ENCODE results near the gene USP35. TPM values are rescaled to one million over a fixed set of nuclear protein-coding genes. Genes with fewer than 3 reads are reported as not detected.
"Not testable (repeated sequence)": the region's sequence is repeated elsewhere in the genome, so short reads cannot be mapped to it uniquely, and the experiment has no call there.

Gene USP35
- total and polyA plus RNA-seq, 4 donors, result 4.9 to 9.6 (median 5.6) TPM

DNA sequence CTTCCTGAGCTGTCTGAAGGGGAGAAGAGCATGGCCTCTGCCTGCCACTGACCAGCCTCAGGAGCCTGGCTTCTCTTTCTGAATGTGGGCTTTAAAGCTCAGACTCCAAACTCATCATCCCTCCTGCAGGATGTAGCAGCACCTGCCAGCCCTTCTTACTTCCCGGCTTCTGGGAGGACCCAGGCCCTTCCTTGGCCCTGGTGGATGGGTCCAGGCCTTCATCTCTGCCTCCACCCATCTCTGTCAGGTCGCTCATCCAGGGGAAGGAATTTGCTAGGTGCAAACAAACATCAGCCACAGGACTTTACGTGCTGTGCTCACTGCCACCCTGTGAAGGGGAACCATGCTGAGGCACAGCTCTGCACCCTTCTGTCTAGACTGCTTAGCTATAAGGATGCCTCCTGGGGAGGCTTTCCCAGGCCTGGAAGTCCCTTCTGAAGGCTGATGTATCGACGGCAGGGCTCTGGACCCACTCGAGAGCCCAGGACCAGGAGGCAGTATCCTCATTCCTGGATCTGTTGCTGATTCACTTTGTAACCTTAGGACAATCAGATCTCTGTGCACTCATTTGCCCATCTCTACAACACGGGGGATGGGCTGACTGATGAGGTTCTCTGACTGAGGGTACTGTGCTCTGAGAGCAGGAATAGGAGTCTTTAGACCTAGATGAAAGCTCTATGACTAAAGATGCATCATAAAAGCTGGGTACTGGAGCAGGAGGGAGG is 30.9 kb downstream of the USP35 start:
- H3K27me3 ChIP-seq (ENCODE audit: control insufficient read depth in 3 of 3, insufficient read depth in 3 of 3, low read length in 2 of 3), result no peaks in the 10 kb centered on the region
- peak in 1 of 3 donors; percentile 5 for DNase-seq
- 95% methylated on average over 7 of the region's 7 CpGs for WGBS, 2 donors
- TF ChIP-seq, protein P1, sequence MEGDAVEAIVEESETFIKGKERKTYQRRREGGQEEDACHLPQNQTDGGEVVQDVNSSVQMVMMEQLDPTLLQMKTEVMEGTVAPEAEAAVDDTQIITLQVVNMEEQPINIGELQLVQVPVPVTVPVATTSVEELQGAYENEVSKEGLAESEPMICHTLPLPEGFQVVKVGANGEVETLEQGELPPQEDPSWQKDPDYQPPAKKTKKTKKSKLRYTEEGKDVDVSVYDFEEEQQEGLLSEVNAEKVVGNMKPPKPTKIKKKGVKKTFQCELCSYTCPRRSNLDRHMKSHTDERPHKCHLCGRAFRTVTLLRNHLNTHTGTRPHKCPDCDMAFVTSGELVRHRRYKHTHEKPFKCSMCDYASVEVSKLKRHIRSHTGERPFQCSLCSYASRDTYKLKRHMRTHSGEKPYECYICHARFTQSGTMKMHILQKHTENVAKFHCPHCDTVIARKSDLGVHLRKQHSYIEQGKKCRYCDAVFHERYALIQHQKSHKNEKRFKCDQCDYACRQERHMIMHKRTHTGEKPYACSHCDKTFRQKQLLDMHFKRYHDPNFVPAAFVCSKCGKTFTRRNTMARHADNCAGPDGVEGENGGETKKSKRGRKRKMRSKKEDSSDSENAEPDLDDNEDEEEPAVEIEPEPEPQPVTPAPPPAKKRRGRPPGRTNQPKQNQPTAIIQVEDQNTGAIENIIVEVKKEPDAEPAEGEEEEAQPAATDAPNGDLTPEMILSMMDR (IDR thresholded peaks at IDR 0.05; ENCODE audit: control extremely low read depth, extremely low read depth), result no peak
- no peaks in the 10 kb centered on the region for H3K9me3 ChIP-seq (ENCODE audit: control insufficient read depth in 4 of 4, insufficient read depth in 3 of 4, low read length in 3 of 4)
- ATAC-seq (ENCODE audit: insufficient read depth, low FRiP score), result no peak
- H3K36me3 ChIP-seq (ENCODE audit: control insufficient read depth in 4 of 4, insufficient read depth in 4 of 4, low read length in 4 of 4), result peaks cover 15 to 75% (median 27%) of the 10 kb centered on the region in 4 donors
- no peaks in the 10 kb centered on the region for H3K4me1 ChIP-seq (ENCODE audit: control insufficient read depth in 5 of 5, insufficient read depth in 5 of 5, low read length in 5 of 5)
- H3K4me3 ChIP-seq, result no peak overlapping the region
- H3K9ac ChIP-seq (ENCODE audit: insufficient read depth in 1 of 2, low read length in 2 of 2), result no peak overlapping the region
- no peak overlapping the region for H3K27ac ChIP-seq (ENCODE audit: low read depth in 1 of 2, low read length in 1 of 2)

DNA sequence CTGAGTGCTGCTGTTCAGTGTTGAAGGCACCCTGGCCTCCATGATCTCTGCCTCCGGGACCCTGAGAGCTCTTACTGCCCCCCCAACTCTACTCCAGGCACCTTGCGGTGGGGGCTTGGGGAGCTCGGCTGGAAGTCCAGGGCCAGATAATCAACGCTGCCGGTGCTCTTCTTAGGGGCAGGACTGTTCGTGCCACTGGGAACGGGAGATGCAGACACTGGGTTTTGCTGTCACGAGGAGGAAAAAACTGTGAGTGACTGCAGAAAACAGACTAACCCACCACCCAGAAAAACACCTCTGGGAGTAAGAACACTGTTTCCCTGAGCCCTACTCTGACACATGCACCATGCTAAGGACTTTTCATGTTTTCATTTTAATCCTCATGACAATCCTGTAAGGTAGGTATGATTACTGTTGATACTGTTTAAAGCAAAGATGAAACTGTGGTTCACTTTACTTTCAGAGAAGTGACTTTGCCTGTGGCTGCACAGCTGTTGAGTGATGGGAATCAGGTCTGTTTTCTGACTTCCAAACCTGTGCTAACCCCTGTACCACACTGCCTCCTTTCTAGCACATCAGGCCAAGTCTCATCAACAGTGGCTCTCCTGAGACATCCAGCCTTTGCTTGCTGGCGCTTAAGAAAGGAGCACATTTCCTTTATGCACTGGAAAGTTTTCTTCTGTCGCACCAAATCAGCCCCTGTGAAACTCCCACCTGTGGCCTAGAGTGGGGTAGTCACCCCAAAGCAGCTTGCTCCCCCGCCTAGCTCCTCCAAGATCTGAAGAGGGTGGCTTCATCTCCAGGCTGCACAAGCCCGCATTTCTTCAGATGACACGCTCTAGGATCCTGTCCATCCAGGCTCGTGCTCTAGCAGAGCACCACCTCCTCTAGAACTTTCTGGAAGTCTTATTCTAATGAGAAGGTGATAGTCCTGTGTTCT is 31.8 kb downstream of the USP35 start:
- no peak overlapping the region for H3K27ac ChIP-seq (ENCODE audit: low read depth in 1 of 2, low read length in 1 of 2)
- no peak overlapping the region for H3K4me3 ChIP-seq
- H3K9ac ChIP-seq (ENCODE audit: insufficient read depth in 1 of 2, low read length in 2 of 2), result no peak overlapping the region
- no peaks in the 10 kb centered on the region for H3K4me1 ChIP-seq (ENCODE audit: control insufficient read depth in 5 of 5, insufficient read depth in 5 of 5, low read length in 5 of 5)
- ATAC-seq (ENCODE audit: insufficient read depth, low FRiP score), result no peak
- H3K27me3 ChIP-seq (ENCODE audit: control insufficient read depth in 3 of 3, insufficient read depth in 3 of 3, low read length in 2 of 3), result no peaks in the 10 kb centered on the region
- 95 to 96% methylated on average over 14 of the region's 14 CpGs for WGBS, 2 donors
- no peaks in the 10 kb centered on the region for H3K9me3 ChIP-seq (ENCODE audit: control insufficient read depth in 4 of 4, insufficient read depth in 3 of 4, low read length in 3 of 4)
- TF ChIP-seq, protein P1 (IDR thresholded peaks at IDR 0.05; ENCODE audit: control extremely low read depth, extremely low read depth), result no peak
- H3K36me3 ChIP-seq (ENCODE audit: control insufficient read depth in 4 of 4, insufficient read depth in 4 of 4, low read length in 4 of 4), result peaks cover 15 to 73% (median 32%) of the 10 kb centered on the region in 4 donors
- peak in 1 of 3 donors; percentile 7 for DNase-seq

DNA sequence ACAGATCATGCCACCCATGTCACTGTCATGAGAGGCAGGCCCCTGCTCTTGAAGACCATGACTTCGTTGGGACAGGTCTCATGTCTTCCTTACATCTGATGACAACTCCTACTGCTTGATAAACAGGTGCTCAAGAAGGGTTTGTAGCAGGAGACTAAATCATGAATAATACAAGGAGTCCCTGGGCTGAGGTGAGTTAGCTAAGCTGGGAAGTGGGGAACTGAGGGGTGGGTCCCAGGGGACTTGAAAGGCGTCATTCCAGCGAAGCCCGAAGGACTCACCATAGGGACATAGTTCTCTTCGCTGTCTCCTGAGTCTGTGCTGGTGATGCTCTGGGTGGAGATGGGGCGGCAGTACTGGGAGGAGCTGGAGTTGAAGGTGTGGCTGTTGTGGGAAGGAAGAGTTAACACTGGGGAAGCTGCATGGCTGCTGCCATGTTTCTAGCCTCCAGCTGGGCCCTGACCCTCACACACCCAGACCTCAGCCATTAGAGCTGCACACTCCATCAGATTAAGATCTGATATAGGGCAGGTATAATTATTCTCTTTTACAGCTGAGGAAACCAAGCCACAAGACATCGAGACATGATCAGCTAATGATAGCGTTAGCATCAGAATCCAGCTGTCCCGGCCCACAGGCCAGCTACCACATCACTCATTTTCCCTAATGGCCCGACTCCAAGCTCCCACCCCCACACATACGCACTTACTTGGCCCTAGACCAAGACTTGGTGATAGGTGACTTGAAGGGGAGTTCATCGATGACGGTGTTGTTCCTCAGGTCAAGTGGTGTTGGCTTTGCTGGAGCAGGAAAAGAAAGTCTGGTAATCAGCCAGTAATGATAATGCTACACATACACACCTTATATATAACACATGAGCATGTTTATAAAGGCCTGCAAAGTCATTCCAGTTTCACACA is 32.9 kb downstream of the USP35 start:
- Histone ChIP-seq H3K9me3 (ENCODE audit: control insufficient read depth in 4 of 4, insufficient read depth in 3 of 4, low read length in 3 of 4) (no peaks in the 10 kb centered on the region), H3K27me3 (ENCODE audit: control insufficient read depth in 3 of 3, insufficient read depth in 3 of 3, low read length in 2 of 3) (no peaks in the 10 kb centered on the region), H3K4me3 (no peak overlapping the region), H3K27ac (ENCODE audit: low read depth in 1 of 2, low read length in 1 of 2) (no peak overlapping the region), H3K9ac (ENCODE audit: insufficient read depth in 1 of 2, low read length in 2 of 2) (no peak overlapping the region), H3K36me3 (ENCODE audit: control insufficient read depth in 4 of 4, insufficient read depth in 4 of 4, low read length in 4 of 4) (peaks cover 15 to 69% (median 31%) of the 10 kb centered on the region in 4 donors), H3K4me1 (ENCODE audit: control insufficient read depth in 5 of 5, insufficient read depth in 5 of 5, low read length in 5 of 5) (no peaks in the 10 kb centered on the region)
- DNase-seq, result peak in 1 of 3 donors; percentile 4
- TF ChIP-seq, protein P1 (IDR thresholded peaks at IDR 0.05; ENCODE audit: control extremely low read depth, extremely low read depth), result no peak
- 86 to 91% methylated on average over 13 of the region's 13 CpGs for WGBS, 2 donors
- no peak for ATAC-seq (ENCODE audit: insufficient read depth, low FRiP score)

DNA sequence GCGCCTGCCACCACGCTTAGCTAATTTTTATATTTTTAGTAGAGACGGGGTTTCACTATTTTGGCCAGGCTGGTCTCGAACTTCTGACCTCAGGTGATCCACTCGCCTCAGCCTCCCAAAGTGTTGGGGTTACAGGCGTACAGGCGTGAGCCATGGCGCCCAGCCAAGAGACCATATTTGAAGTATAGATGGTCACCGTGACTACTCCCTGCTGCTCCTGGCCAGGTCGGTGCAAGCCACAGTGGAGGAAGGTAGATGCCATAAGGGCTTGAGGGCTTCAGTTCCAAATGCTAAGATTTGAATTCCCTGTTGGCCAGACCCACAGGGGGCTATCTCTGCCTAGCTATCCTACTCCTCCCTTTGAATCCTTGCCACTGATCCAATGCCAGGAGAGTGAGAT is 34.0 kb downstream of the USP35 start:
- H3K36me3 ChIP-seq (ENCODE audit: control insufficient read depth in 4 of 4, insufficient read depth in 4 of 4, low read length in 4 of 4), result peaks cover 15 to 64% (median 29%) of the 10 kb centered on the region in 4 donors
- not testable (repeated sequence) for H3K4me3 ChIP-seq; H3K9me3 ChIP-seq (ENCODE audit: control insufficient read depth in 4 of 4, insufficient read depth in 3 of 4, low read length in 3 of 4); ATAC-seq (ENCODE audit: insufficient read depth, low FRiP score); H3K27ac ChIP-seq (ENCODE audit: low read depth in 1 of 2, low read length in 1 of 2); H3K27me3 ChIP-seq (ENCODE audit: control insufficient read depth in 3 of 3, insufficient read depth in 3 of 3, low read length in 2 of 3); H3K9ac ChIP-seq (ENCODE audit: insufficient read depth in 1 of 2, low read length in 2 of 2); H3K4me1 ChIP-seq (ENCODE audit: control insufficient read depth in 5 of 5, insufficient read depth in 5 of 5, low read length in 5 of 5)
- peak in 1 of 3 donors; percentile 8 for DNase-seq
- WGBS, 2 donors, result 86 to 91% methylated on average over 10 of the region's 10 CpGs

Data from lung (tissue), 12 donors.